ENCODE data around the gene SLC35B2. TPM values are rescaled to one million over a fixed set of nuclear protein-coding genes. Genes with fewer than 3 reads are reported as not detected.

The SLC35B2 gene
- polyA plus RNA-seq, 1 donor from 2014 or later, result 42.6 TPM

GRCh38 chr6:44223319-44224028, 33.9 kb downstream of the SLC35B2 start, which contains the start of gene SLC29A1:
Gene SLC29A1 (plus strand): TSS chr6:44223595. CDS start chr6:44227314, 3,719 bp downstream.
- Mint-ChIP-seq H3K27me3 (peaks cover 3% of the 10 kb centered on the region), H3K4me3 (peak within 1 kb of the TSS; percentile 80 to 93 (median 86)), H3K9me3 (no peaks in the 10 kb centered on the region), H3K4me1 (peaks cover 2 to 23% (median 17%) of the 10 kb centered on the region in 3 donors), H3K27ac (peak within 1 kb of the TSS in 1 of 3 donors; percentile 56), H3K36me3 (no peaks in the 10 kb centered on the region)

- Mint-ChIP-seq H3K9me3 (no peaks in the 10 kb centered on the region), H3K36me3 (no peaks in the 10 kb centered on the region), H3K27me3 (peaks cover 3% of the 10 kb centered on the region), H3K27ac (peak overlapping the region in 1 of 3 donors; percentile 56), H3K4me1 (peaks cover 6 to 28% (median 22%) of the 10 kb centered on the region in 3 donors), H3K4me3 (peak overlapping the region; percentile 80 to 93 (median 86))
Observed at GRCh38 chr6:44222486-44223318, 34.6 kb downstream of the SLC35B2 start.

DNA sequence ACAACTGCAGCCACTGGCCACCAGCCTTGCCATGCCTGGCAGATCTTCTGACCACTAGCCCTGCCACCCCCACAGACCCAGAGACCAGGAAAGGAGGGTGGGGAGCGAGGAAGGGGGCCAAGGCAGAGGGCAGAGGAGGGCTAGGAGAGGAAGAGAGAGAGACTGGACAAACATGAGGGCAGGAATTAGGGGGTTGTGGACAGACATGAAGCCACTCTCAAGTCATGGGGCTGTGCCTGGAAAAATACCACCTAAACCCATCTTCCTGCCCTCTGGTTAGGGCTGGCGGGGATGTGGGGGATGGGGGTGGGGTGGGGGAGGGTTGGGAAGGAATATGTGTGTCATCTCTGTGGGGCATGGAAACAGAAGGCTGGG, 35.4 kb downstream of the SLC35B2 start:
- peaks cover 6 to 28% (median 22%) of the 10 kb centered on the region in 3 donors for H3K4me1 Mint-ChIP-seq
- no peaks in the 10 kb centered on the region for H3K9me3 Mint-ChIP-seq
- H3K36me3 Mint-ChIP-seq, result no peaks in the 10 kb centered on the region
- H3K27me3 Mint-ChIP-seq, result peaks cover 3% of the 10 kb centered on the region
- peak overlapping the region in 1 of 3 donors; percentile 72 for H3K27ac Mint-ChIP-seq
- peak overlapping the region in 1 of 4 donors; percentile 83 for H3K4me3 Mint-ChIP-seq

- Mint-ChIP-seq H3K27me3 (peaks cover 3% of the 10 kb centered on the region), H3K27ac (peak overlapping the region in 2 of 3 donors; percentile 69 to 72), H3K4me3 (peak overlapping the region in 2 of 4 donors; percentile 27 to 83), H3K36me3 (no peaks in the 10 kb centered on the region), H3K4me1 (peaks cover 6 to 28% (median 22%) of the 10 kb centered on the region in 3 donors), H3K9me3 (no peaks in the 10 kb centered on the region)
Observed at GRCh38 chr6:44221291-44221960, 35.9 kb downstream of the SLC35B2 start.

GRCh38 chr6:44220913-44221290, 36.4 kb downstream of the SLC35B2 start:
- H3K4me3 Mint-ChIP-seq, result peak overlapping the region in 2 of 4 donors; percentile 22 to 83
- peak overlapping the region in 2 of 3 donors; percentile 69 to 72 for H3K27ac Mint-ChIP-seq
- H3K36me3 Mint-ChIP-seq, result no peaks in the 10 kb centered on the region
- H3K27me3 Mint-ChIP-seq, result peaks cover 3% of the 10 kb centered on the region
- H3K4me1 Mint-ChIP-seq, result peaks cover 6 to 28% (median 22%) of the 10 kb centered on the region in 3 donors
- no peaks in the 10 kb centered on the region for H3K9me3 Mint-ChIP-seq

- Mint-ChIP-seq H3K27me3 (peaks cover 3% of the 10 kb centered on the region), H3K4me1 (peaks cover 6 to 28% (median 22%) of the 10 kb centered on the region in 3 donors), H3K27ac (peak overlapping the region in 1 of 3 donors; percentile 91), H3K4me3 (peak overlapping the region; percentile 70 to 96 (median 84)), H3K36me3 (no peaks in the 10 kb centered on the region), H3K9me3 (no peaks in the 10 kb centered on the region)
Observed at GRCh38 chr6:44219815-44220784, 37.2 kb downstream of the SLC35B2 start.

DNA sequence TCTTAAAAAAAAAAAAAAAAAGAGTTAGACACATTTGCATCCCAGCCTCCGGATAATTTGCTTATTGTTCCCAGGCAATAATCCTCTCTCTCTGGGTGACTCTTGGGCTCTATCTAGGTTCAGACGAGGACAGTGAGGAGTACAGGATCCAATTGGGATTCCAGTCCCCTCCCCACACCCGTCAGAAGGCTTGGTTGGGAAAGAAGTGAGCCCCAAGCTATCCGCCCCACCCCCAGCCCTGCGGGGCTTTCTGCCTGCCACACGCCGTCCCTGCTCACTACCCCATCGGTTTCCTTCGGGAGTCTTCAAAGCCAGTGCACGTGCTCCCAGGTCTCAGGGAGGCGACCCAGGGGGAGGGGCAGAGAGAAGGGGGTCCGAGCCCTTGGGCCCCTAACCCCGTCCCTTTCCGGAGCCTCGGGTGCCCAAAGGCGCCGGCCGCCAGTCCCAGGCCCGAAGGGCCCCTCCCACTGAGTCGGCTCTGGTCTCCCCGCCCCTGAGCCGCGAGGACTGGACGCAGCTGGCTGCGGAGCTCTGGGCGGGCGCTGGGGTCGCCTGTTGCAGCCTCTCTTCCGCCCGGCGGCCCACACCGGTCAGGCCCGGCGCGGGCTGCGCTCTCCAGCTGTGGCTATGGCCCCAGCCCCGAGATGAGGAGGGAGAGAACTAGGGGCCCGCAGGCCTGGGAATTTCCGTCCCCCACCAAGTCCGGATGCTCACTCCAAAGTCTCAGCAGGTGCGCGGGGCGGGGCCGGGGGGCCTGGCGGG, 38.1 kb downstream of the SLC35B2 start:
- H3K36me3 Mint-ChIP-seq, result no peaks in the 10 kb centered on the region
- peaks cover 6 to 23% (median 19%) of the 10 kb centered on the region in 3 donors for H3K4me1 Mint-ChIP-seq
- peak overlapping the region in 2 of 3 donors; percentile 82 to 91 for H3K27ac Mint-ChIP-seq
- no peaks in the 10 kb centered on the region for H3K9me3 Mint-ChIP-seq
- peaks cover 3% of the 10 kb centered on the region for H3K27me3 Mint-ChIP-seq
- peak overlapping the region; percentile 70 to 96 (median 84) for H3K4me3 Mint-ChIP-seq

GRCh38 chr6:44217332-44218143, 39.8 kb downstream of the SLC35B2 start:
- Mint-ChIP-seq H3K4me1 (peaks cover 6 to 20% (median 13%) of the 10 kb centered on the region in 3 donors), H3K9me3 (no peaks in the 10 kb centered on the region), H3K27me3 (no peaks in the 10 kb centered on the region), H3K36me3 (no peaks in the 10 kb centered on the region), H3K27ac (no peak overlapping the region), H3K4me3 (peak overlapping the region in 3 of 4 donors; percentile 47 to 96 (median 70))

- peak within 1 kb of the TSS in 3 of 4 donors; percentile 28 to 70 (median 47) for H3K4me3 Mint-ChIP-seq
- H3K27me3 Mint-ChIP-seq, result no peaks in the 10 kb centered on the region
- H3K36me3 Mint-ChIP-seq, result no peaks in the 10 kb centered on the region
- no peak within 1 kb of the TSS for H3K27ac Mint-ChIP-seq
- peaks cover 6 to 19% (median 13%) of the 10 kb centered on the region in 3 donors for H3K4me1 Mint-ChIP-seq
- no peaks in the 10 kb centered on the region for H3K9me3 Mint-ChIP-seq
Observed at GRCh38 chr6:44216677-44217331, 40.5 kb downstream of the SLC35B2 start, which contains the start of gene MYMX. Gene MYMX (plus strand): TSS chr6:44216926. CDS start chr6:44217472, 546 bp downstream.

- H3K9me3 Mint-ChIP-seq, result no peaks in the 10 kb centered on the region
- H3K27me3 Mint-ChIP-seq, result no peaks in the 10 kb centered on the region
- H3K27ac Mint-ChIP-seq, result no peak overlapping the region
- H3K4me1 Mint-ChIP-seq, result peaks cover 6 to 9% (median 8%) of the 10 kb centered on the region in 3 donors
- H3K36me3 Mint-ChIP-seq, result peaks cover 2% of the 10 kb centered on the region
- H3K4me3 Mint-ChIP-seq, result no peak overlapping the region
Observed at GRCh38 chr6:44214307-44214706, 43.0 kb downstream of the SLC35B2 start.

GRCh38 chr6:44211284-44211683, 46.0 kb downstream of the SLC35B2 start:
- H3K27me3 Mint-ChIP-seq, result peaks cover 2% of the 10 kb centered on the region
- peaks cover 2% of the 10 kb centered on the region for H3K36me3 Mint-ChIP-seq
- no peak overlapping the region for H3K4me3 Mint-ChIP-seq

GRCh38 chr6:44207966-44208365, 49.4 kb downstream of the SLC35B2 start:
- H3K27me3 Mint-ChIP-seq, result peaks cover 2% of the 10 kb centered on the region
- no peaks in the 10 kb centered on the region for H3K4me1 Mint-ChIP-seq
- no peak overlapping the region for H3K4me3 Mint-ChIP-seq
- no peak overlapping the region for H3K27ac Mint-ChIP-seq
- peaks cover 2% of the 10 kb centered on the region for H3K36me3 Mint-ChIP-seq
- no peaks in the 10 kb centered on the region for H3K9me3 Mint-ChIP-seq

More at GRCh38 chr6:44211284-44211683, 46.0 kb downstream of the SLC35B2 start:
- Mint-ChIP-seq H3K27ac (no peak overlapping the region), H3K9me3 (no peaks in the 10 kb centered on the region), H3K4me1 (no peaks in the 10 kb centered on the region)
